GM10248 (cell line): ENCODE data around the gene TBC1D3B.

Source experiments
- CTCF ChIA-PET: fragments of 300-600 bp; sonication (Branson Sonifier 250); formaldehyde crosslinking; extraction: SDS; loops from one replicate; lab custom pipeline; 2021; ENCODE audit warnings: antibody characterized with exemption; lab: Yijun Ruan, JAX
- POLR2A ChIA-PET: fragments of 350-650 bp; sonication (Branson Sonifier 250); formaldehyde crosslinking; extraction: SDS; loops from one replicate; lab custom pipeline; 2020; ENCODE audit warnings: antibody characterized with exemption; lab: Yijun Ruan, JAX
- DNase-seq: peaks from one replicate; pipeline ENCODE4 v3.0.0; 2012; ENCODE audit errors: extremely low spot score
- CTCF ChIP-seq: IDR thresholded peaks from 2 replicates; pipeline ENCODE4 v1.5.1; 2012; ENCODE audit warnings: mild to moderate bottlenecking, low read depth; ENCODE audit errors: extremely low read depth, missing control alignments, control extremely low read depth

The TBC1D3B gene

GRCh38 chr17:36153895-36154610 is 22.4 kb downstream of the TBC1D3B start:
- TF ChIP-seq CTCF = no peak
- POLR2A ChIA-PET = no interaction called here
- peak; percentile 19 for DNase-seq
- CTCF ChIA-PET = interaction anchor here (14.3 kb wide), 1 partner anchor 179 kb away, joined by 420 read pairs; the partner anchor contains the start of gene CCL16

GRCh38 chr17:36152639-36153120 is 23.8 kb downstream of the TBC1D3B start:
- peak; percentile 13 for TF ChIP-seq CTCF
- CTCF ChIA-PET = interaction anchor here (0.8 to 14.3 kb wide), 3 partner anchors 11 to 178 kb away, joined by 3 to 420 read pairs (median 7); partner anchors contain the start of gene CCL16
- POLR2A ChIA-PET = no interaction called here
- DNase-seq = no peak

DNA sequence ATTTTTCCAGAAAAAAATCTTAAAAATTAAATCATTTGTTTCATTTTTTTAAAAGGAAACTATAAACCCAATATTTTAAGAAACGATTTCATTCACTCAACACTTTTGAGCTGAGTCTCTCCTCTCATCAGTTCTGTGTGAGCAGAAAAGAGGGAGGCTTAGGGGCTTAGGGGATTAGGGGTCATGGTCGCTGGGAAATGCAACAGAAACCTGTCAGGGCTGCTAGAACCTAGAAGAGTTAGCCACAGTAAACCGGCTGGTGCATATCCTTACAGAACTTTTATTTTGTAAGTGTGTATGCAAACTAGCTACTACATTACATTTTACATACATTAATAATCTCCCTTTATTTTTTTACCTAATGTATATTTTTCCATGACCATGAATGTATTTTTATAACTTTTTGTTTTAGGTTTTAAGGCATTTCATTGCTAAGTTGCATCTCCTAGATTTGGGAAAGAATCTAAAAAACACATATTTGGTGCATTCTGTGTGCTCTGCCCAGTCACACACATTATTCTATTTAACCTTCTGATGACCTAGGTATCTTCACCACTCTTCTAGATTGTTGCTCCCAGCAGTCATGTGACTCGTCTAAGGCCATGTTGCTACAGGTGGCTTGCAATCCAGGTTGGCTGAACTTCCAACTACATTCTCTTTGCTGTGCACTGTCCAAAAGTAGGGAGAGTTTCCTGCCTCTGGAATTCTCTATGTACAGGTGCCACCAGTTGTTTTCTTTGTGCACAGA is 24.4 kb downstream of the TBC1D3B start:
- TF ChIP-seq CTCF = no peak
- CTCF ChIA-PET = interaction anchor here (0.9 to 14.3 kb wide), 3 partner anchors 10 to 177 kb away, joined by 3 to 420 read pairs (median 7); partner anchors contain the start of gene CCL16
- DNase-seq = no peak
- POLR2A ChIA-PET = no interaction called here

DNA sequence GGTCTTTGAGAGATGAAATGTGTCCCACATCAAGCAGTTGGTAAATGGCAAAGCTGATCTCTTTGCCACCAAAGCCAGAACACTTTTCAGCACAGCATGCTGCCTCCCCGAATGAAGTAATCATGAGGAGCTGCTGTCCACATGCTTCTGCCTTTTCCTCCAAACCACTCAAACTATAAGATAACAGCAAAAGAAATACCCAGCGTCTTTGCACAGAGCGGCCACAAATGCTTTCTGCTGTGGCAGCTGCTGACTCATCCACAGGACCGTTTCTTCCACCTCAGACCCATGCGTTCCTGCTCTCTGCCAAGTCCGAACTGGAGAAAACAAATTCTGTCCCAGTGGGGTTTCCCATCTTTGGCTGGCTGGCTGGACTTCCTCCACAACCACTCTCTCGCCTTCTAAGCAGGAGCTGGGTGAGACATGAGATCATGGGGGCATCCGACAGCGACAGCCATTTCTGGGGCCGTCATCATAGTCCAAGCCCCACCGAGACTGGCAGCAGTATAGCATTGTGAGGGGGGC is 27.1 kb downstream of the TBC1D3B start:
- ChIA-PET CTCF (interaction anchor here (0.7 to 14.3 kb wide), 39 partner anchors 15 to 349 kb away, joined by 3 to 420 read pairs (median 6); partner anchors contain the start of genes CCL16, CCL3L1, CCL3L3 and CCL4), POLR2A (no interaction called here)
- no peak for DNase-seq
- no peak for TF ChIP-seq CTCF

DNA sequence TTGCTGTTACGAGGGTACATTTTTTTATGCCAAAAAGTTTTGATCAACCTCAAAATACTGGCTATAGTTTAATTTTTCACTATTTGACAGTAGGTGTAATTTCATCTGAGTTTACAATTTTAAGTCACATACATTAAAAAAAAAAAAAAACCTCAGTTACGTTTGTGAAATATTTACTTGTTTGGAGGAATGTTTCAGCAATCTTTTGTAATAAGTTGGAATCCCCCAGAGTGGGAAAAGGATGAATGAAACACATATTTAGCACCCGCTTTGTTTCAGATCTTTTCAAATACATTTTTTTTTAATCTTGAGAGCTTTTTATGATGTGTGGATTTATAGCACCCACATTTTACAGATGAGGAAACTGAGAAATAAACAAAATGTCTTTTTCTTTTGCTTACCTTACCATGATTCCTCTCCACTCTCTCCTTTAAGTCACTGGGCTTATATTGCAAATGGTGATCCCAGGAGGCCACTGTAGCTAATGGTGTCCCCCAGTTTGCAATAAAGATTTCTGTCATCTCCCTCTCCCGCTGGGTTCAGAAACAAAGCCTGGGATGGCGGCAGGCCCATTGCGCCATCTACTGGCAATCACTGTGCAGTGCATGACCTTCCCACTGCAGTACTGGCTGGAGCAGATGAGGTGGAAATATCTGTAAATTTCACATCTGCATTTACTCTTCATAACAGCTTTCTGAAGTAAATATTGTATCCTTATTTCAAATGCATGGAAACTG is 27.7 kb downstream of the TBC1D3B start:
- DNase-seq = peak; percentile 80
- TF ChIP-seq CTCF = peak; percentile 99
- CTCF ChIA-PET = interaction anchor here (0.7 to 14.3 kb wide), 47 partner anchors 15 to 350 kb away, joined by 3 to 420 read pairs (median 5); partner anchors contain the start of genes CCL16, CCL3, CCL3L1 and CCL3L3
- POLR2A ChIA-PET = no interaction called here
